NCI-H345 treated with DMSO at 0.1 percent for 48 hours (cell line): ENCODE results near the gene FAIM2.

Experiments used
- DNase-seq: peaks from one replicate; lab custom pipeline; 2025; ENCODE audit not compliant: unreplicated experiment; lab: John Stamatoyannopoulos, UW

The FAIM2 gene

DNA sequence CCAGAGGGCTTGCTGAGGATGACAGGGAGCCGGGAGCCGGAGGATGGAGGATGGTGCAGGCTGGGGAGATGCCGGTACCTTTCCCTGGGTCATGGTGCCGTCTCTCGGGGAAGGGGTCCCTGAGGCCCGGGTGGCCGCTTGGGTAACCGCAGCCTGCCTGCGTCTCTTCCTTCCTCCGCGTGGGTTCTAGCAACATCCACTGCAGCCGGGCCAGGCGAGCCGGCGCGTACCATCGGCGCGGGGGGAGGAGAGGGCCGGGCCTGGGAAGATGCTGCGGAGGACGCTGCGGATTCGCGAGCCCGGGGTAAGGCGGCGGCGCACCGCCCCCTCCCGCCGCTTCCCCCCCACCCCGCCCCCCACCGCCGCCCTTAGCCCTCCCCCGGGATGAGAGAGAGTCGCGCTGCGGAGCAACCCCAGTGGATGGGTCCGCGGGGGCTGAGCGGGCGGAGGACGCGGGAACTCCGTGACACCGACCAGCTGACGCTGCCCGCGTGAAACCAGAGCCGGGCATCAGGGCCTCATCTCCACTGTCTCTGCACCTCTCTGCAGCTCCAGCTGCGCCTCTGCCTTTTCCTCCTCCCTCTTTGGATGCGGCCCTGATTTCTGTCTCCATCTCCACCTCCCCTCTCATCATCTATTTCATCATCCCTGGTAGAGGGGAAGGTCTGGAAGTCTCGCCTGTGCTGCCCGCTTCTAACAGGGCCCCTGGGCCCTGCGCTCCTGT is at the start of gene FAIM2:
Gene FAIM2, minus strand, starts transcription at position 201 of the 724 bp plus-strand sequence. Its CDS starts 108 bp downstream, at position 93.
- DNase-seq: no peak

DNA sequence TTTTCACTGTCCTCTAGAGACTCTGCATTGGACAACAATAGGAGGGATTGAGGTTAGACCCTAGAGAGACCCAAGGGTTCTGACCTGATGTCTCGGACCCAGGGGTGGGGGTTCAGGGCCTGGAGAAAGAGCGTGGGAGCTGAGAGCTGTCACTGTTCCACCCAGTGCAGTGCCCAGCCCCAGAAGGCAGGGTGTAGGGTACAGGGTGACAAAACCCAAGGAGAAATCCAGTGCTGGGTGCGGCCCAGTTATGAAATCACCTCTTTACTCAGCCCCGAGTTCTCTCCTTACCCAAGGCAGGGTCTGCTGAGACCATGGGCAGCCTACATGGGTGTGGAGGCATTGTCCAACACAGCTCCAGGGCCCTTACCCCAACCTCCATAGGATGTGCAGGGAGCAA is 49.5 kb upstream of the FAIM2 start:
- DNase-seq: no peak

DNA sequence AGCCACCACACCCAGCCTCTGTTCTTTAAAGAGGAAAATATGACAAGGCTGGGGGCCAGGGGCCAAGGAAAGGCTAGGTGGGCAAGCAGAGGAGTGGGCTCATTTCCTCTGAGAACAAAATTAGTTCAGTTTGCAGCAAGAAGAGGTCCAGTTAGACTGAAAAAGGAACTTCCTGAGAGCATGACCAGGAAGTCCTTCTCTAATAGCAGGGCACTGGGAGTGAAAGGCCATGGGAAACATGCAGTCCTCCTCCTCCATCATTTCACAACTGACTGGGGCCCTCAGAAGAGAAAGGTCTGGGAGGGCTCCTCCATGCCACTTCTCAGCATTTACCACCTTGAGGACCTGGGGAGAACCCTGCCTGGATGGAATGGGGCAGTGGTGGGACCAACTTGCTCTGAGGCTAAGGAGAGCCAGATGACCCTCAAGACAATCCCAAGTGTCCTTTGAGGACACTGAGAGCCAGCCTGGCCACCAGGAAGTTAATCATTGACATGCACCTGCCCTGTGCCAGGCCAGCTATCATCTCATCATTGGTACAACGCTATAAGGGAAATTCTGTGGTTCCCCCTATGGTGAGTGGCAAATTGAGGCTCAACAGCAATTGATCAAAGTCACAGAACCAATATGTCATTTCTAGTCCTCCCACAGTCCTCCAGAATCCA is 48.8 kb upstream of the FAIM2 start:
- DNase-seq: no peak

DNA sequence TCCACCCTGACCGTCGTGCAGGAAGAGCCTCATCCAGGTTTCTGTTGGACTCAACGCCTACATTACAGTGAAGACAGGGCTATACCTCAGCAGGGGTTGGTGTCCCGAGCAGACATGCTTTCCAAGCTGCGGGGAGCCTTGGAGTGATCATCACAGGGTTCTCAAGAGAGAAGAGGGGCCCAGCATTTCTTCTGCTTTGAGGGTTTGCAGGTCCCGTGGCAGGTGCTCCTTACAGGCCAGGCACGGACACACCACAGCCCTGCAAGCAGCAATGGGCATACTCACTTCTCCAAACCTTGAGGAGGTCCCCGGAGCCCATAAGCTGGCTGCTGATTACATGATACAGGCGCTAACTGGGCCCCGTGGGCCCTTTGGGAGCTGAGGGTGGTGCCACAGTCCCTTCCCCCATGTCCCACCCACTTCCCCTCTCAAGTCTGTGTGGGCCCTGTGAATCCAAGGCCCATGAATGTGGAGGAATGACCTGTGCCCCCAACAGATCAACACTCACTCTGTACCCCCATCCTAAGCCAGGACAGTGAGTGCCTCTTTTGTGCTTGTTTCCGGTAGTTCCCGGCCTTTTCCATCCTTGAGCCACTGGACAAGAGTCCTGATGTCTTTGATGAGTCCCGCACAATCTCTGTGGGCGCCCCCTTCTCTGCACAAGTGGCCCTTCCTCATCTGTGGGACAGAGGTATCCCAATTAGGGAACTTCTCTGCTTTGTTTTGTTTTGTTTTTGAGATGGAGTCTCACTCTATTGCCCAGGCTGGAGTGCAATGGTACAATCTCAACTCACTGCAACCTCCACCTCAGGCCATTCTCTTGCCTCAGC is 47.9 kb upstream of the FAIM2 start:
- DNase-seq: no peak

DNA sequence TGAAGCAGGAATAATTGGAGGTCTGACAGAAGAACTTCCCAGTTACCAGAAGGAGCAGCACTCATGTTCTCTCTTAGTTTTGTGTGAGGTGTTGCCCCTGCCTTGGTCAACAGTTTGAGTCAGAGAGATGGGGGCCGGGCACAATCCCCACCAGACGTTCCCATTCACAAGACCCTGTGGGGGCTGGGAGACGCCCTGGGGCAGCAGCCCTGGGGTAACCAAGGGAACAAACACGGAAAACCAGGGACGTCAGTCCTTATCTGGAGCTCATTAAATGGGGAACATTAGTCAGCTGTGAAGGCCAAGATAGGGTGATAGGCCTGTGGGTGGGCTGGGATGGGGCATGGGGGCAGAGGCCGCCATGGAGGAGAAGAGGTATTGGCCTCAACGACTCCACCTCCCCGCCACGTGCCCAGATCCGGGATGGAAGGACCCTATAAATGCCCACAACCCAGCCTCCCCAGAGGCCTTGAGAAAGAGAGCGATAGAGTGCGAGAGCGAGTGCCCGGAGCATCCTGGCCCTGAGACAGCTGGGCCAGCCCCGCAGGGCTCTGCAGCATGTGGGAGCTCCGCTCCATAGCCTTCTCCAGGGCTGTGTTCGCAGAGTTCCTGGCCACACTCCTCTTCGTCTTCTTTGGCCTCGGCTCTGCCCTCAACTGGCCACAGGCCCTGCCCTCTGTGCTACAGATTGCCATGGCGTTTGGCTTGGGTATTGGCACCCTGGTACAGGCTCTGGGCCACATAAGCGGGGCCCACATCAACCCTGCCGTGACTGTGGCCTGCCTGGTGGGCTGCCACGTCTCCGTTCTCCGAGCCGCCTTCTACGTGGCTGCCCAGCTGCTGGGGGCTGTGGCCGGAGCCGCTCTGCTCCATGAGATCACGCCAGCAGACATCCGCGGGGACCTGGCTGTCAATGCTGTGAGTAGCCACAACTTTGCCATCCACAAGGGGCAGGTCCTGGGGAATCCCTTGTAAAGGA is 46.9 kb upstream of the FAIM2 start, which contains the start of gene AQP2:
Gene AQP2, plus strand, starts transcription at position 465 of the 979 bp plus-strand sequence. Its CDS starts 94 bp downstream, at position 559.
- DNase-seq: no peak

DNA sequence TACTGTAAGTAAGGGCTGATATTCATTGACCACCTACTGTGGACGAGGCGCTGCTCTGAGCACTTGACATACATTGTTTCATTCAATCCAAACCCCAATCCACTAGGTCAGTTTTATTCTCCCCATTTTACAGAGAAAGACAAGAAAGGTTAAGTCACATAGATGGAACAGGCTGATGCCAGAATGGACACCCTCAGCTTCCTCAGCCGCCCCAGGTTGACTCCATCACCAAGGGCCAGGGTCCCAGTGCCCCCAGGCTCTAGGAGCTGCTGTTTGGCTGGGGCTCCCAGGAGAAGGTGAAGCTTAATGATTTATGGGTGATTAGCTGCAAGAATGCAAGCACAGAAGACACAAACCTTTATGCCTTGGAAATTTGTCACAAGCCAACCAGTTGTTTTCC is 46.2 kb upstream of the FAIM2 start:
- DNase-seq: no peak

DNA sequence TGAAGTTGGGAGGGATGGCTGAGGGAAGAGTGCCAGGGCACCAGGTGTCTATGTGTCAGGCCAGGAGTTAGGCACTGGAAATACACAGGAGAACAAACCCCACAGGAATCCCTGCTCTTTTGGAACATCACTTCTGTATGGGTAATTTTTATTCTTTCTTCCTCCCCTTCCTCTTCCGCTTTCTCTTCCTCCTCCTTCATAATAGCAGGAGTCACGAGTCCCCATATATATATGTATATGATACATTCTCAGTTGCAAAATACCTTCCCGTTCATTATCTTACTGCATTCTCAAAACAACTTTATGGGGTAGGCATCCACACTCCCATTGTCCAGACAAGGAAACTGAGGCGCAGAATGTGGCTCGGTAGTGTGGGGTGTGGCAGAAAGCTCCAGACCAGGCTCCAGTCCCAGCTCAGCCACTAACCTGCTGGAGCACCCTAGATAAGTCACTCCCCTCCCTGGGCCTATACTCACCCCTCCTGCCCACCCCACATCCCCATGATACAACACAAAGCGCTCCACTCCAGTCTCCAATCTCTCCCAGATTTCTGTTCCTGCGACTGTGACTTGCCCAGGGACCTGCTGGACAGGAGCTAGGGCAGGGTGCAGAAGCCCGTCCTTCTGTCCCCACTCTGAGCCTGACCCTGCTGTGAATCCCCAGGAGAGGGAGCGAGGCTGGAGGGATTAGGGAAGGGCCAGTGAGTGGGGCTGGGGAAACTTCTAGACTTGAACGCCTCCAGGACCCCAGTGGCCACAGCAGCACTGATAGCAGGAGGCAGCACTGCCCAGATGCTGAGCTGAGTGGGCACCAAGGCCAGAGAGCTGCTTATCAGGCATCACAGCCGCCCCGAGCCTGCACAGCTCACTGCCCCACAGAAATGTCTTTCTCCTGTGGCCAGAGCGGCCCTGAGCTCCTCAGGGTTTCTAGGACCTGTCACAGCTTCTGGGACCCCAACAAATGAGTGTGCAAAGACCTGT is 45.5 kb upstream of the FAIM2 start:
- DNase-seq: no peak

DNA sequence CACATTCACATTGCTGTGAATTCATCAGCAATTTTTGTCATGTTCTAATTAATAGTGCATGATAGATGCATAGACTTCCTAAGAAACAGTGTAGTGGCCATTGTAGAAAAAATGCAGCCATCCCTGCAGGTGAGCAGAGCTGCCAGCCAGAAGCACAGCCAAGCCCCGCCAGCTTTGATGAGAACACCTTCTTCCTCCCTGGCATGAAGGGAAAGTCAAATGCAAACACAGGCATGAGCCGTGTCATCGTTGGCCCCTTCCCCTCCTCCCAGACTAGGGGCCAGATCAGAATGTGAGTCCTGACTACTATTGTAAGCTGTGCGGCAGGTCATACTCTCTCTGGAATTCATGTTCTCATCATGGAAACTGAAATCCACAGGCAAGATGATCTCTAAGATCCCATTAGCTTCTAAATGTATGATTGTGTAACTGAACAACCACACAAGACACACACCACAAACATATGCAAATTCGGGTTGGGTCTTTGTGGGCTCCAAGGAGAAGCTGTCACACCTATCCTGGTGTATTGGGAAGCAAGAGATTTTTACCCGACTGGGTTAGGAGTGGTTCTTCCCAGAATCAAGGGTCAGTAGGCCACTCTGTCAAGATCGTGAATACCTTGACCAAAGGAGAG is 44.0 kb upstream of the FAIM2 start:
- no peak for DNase-seq

DNA sequence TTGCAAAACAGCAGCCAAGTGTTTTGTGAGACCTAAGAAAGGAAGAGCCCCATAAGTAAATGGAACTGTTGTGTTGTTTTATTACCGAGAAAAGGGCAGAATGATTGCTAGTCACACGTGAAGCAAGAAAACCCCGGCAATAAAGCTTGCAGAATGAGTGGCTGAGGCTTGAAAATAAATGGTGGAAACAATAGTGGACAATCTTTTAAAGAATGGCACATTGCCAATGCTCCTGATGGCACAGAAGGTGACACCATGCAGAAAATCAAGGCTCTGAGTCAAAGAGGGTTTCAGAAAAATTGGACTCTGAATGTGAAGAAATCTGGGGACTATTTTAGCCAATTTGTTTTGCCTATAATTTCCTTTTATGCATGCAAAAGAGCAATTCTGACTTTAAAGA is 42.8 kb upstream of the FAIM2 start:
- no peak for DNase-seq

DNA sequence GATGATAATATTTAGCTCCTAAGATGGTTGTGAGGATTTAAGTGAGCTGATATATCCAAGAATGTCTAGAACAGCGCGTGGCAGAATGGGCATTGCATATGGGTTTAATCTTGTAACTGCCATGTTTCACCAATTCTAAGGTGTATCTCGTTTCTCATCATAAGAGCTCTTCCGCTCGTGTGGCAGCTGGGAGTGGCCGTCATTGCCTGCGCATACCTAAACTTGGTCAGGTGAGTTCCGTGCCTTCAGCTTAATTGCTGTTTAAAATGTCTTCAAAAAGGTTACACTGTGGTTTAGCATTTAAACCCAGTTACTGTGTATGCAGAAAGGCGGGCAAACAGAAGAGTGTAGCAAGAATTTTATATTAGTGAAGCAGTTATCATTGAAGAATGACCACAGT is 42.4 kb upstream of the FAIM2 start:
- DNase-seq: no peak

DNA sequence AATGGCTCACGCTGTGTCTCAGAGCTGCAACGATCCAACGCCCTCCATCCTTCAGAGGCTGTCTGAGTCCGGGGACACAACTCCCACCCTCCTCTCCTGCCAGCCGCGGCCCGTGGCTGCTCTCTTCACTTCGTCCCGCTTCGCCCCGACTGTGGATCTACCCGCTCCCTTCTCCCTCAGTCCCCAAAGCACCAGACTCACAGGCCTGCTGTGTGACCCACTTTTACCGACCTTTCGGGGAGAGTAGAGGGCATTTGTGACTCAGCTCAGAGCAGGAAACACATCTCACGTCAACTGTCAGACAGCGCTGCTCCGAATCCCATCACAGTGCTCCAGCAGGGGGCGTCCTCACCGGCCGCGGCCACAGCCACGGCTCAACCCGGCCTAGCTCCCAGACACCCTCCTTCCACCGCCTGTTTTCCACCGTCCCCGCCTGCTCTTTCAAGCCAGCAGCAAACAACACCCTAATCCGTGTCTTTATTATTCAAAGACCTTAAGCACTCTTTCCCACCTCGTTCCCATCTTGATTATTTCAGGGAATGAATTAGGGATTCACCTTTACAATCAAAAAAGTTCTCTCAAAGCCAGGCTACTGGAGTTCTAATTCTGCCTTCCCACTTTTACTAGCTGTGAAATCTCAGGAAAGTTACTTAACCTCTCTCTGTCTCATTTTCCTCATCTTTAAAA is 41.8 kb upstream of the FAIM2 start:
- no peak for DNase-seq

DNA sequence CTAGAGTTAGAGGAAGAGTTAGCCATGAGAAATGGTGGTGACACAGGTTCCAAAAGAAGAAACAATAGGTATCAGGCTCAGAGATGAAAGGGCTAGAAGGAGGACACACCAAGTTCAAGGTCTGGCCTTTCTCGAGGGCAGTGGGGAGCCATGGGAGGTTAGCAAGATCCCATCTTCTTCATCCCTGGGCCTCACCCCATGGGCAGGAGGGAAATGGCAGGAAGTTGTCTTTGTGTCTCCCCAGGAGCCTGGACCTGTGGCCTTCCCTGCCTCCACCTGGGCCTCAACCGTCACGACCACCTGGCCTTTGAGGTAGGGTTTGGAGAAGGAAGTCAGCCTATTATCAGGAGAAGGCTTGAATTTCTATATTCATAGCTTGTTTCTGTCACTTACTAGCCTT is 41.0 kb upstream of the FAIM2 start:
- DNase-seq: no peak

DNA sequence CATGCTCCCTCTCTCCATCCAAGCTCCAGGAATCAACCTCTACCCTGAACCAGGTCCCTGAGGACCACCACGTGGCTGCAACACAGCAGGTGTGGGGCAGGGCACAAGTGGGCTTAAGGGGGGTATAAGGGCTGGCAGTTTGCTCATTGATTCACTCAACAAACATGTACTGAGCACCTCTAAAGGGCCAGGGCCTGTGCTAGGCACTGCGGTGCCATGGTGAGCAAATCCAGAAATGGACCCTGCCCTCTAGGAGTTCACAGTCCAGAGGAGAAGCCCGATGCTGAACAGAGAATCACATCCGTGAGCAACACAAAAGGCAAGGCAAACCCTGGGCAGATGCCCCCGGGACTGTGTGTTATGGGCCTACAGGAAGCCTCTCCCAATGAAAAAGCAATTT is 40.3 kb upstream of the FAIM2 start:
- no peak for DNase-seq

DNA sequence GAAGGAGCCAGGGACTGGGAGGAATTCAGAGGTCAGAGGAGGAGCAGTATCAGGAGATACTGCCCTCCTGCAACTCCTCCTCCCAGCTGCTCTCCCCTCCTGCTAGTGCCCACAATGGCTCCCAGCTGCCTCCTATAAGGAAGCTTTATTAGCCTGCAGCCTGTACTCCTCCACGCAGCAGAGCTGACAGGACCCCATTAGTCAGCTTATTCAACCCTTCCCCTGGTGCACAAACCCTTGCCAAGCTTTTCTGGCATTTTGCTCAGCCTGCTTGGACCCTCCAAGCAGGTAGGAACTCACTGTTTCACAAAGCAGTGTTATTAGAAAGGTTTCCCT is 39.9 kb upstream of the FAIM2 start:
- DNase-seq: no peak

DNA sequence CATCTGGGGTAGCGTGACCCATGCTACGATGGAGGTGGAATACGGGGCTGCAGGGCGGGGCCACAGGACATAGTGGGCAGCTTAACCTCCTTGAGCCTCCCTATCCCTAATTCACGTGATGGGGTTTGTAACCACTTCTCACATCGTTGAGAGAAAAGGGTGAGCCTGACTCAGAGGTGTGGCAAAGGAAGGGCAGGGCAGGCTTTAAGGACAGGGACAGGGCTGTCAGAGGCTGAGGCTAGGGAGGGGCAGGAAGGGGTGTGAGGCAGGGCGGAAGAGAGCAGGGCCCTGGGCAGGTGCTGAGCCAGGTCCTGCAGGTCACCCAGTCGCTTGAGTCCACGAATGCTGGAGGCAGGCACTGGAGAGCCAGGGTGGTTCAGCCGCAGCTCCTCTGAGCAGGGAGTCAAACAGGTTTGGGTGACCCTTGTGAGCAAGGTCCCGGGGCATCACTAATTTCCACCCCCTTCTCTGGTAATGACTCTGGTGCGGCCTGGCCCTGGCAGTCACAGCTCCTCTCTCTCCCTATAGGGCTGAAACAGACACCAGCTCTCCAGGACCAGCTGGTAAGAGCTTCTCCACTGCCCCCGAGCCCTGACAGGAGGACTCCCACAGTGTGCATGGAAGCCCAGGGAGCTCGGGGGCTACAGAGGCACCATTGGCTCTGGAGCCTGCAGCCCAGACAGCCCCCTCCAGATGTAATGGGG is 39.4 kb upstream of the FAIM2 start:
- no peak for DNase-seq

DNA sequence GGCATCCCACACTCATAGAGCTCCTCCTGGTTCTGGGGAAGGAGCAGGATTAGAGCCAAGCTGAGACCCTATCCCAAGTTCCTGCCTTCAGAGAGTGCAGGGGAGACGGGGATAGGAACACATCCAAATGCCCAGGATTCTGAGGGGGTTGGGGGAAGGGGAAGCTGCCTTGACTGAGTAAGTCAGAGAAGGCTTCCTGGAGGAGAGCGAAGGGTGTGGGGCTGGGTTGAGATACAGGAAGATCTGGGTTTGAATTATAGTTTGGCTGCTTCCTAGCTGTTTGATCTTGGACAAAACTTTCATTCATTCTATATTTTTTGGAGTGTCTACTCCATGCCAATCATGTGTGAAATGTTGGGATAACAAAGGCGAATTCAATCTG is 38.8 kb upstream of the FAIM2 start:
- DNase-seq: no peak

DNA sequence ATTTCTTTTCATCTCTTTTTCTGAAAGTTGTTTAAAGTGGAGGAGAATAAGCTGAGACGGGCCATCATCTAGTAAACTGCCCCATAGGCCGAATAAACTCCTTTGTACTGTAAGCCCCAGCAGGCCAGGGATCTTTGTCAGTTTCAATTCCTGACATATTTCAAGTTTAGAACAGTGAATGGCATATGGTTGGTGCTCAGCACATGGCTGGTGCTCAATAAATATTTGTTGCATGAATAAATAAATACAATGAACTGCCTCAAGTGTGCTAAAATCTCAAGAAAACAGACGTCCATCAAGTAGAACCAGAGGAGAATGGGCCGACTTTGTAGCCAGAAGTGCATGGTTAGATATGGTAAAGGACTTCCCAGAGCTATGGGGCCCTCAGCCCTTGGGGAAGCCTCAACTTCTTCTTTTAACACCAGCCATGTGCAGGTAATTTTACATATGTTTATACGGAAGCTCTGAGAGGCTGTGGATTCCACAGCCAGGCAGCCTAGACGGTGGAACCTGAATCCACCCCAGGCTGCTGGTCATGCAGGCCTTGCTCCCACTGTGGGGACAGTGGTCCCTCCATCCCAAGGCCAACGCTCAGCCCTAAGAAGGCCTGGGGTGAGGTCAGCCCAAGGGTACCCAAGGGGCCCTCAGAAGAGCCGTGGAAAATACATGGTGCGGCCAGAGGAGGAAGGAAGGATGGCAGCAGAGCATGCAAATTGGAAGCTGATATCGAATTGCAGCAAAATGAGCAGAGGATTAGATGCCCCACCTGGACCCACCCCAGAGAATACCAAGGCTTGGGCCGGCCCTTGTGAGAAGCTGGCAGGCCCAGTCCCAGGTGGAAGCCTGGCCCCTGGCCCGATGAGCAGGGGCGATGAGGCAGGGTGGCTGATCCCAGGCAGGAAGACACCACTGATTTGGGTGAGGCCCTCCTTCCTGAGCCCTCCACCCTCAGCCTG is 38.1 kb upstream of the FAIM2 start:
- DNase-seq: no peak
